Fibroblast of skin of left biceps (primary cell): Measurements from ENCODE around the gene AKR1A1.
"Not testable (repeated sequence)": the region's sequence is repeated elsewhere in the genome, so short reads cannot be mapped to it uniquely, and the experiment has no call there.

Source experiments
- DNase-seq, 2 experiments: peaks; one replicate each; pipeline ENCODE4 v3.0.0-alpha.2; 2013; ENCODE audit warnings: low read depth in 2 of 2

The AKR1A1 gene

GRCh38 chr1:45550401-45551351 lies at the start of gene AKR1A1:
TSS of gene AKR1A1 (plus strand) at chr1:45550826. CDS start at chr1:45561795, 10,969 bp downstream.
- peak; percentile 59 for DNase-seq

DNA sequence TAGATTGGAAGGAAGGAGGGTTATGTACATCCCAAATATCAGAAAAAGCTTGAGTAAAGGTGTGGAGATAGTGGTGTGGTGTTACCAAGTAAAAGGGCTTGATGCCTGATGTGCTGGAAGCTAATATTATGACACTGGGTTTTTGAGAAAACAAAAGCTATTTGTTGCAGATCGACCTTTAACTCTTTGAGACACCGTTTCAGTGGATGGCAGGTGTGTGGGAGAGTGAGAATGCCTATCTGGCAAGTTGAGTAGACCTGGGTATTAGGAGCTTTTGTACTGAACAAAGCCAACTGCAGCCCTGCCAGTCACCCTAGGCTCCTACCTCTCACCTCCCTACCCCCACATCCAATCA lies 49.1 kb upstream of the AKR1A1 start:
- no peak for DNase-seq

DNA sequence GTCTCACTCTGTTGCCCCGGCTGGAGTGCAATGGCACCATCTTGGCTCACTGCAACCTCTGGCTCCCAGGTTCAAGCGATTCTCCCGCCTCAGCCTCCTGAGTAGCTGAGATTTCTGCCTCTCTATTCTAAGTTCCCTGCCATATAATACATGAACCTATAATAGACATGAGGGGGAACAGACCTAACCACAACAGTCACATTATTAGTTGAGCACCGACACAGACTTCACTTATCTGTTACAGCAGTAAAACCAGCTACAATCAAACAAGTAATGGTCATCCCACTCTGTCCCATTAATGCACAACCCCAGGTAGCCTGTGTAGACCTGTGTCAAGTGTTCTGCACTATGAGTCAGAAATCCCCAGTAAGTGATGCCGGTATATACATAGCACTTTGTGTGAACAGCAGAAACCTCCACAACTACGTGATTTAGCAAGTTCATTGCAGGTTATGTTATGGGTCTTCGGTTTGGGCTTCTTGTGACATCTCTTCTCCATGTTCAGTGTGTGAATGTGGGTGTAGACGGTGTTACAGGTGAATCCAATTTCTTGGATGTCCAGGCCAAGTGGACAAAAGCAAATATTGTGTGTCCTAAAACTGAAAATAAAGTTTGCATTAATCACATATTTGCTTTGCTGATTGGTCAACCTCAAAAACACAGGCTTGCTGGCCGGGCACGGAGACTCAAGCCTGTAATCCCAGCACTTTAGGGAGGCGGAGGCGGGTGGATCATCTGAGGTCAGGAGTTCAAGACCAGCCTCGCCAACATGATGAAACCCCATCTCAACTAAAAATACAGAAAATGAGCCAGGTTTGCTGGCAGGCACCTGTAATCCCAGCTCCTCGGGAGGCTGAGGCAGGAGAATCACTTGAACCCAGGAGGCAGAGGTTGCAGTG lies 46.9 kb upstream of the AKR1A1 start:
- DNase-seq = no peak

DNA sequence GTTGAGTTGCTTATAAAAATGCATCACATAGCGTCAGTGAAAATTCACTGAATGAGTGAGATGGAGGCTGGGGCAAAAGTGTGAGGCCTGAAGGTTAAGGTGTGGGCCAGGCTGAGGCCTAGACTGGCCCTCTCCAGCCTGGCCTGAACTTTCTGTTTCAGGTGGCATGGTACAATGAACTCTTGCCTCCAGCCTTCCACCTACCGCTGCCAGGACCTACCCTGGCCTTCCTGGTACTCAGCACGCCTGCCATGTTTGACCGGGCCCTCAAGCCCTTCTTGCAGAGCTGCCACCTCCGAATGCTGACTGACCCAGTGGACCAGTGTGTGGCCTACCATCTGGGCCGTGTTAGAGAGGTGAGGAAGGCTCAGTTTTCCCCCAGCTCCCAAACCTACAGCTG lies 43.4 kb upstream of the AKR1A1 start:
- DNase-seq = no peak

DNA sequence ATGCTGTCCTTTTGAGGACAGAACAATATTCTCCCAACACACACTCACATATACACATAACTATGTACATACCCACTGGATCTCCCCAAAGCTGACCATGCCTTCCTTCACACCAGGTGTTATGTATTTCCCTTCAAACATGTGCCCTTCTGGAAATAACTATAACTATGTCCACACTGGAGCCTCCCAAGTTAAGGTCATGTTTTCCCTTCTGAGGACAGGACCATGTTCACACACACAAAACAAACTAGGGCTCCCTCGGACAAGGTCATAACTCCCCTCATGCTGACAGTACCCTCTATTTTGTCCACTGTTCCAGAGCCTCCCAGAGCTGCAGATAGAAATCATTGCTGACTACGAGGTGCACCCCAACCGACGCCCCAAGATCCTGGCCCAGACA lies 42.7 kb upstream of the AKR1A1 start:
- DNase-seq = no peak

DNA sequence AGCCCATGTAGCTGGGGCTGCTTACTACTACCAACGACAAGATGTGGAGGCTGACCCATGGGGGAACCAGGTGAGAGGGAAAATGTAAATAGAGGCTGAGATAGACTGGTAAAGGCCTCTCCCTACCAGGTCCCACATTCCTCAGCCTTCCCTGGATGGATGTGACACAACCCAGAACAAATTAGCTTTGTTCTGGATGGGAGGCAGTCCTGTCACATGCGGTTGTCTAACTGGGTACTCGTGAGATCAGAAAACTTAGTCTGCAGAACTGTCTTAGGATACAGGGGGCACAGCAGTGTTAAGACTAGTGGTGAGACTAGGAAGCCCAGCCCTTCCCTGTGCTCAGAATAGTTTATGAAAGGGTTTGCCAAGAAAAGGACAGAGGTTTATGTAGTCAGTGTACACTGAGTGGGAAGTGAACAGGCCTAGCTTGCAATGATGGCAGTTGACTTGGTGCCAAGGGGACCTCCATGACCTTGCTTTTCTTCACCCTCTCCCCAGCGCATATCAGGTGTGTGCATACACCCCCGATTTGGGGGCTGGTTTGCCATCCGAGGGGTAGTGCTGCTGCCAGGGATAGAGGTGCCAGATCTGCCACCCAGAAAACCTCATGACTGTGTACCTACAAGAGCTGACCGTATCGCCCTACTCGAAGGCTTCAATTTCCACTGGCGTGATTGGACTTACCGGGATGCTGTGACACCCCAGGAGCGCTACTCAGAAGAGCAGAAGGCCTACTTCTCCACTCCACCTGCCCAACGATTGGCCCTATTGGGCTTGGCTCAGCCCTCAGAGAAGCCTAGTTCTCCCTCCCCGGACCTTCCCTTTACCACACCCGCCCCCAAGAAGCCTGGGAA lies 42.1 kb upstream of the AKR1A1 start:
- no peak for DNase-seq

DNA sequence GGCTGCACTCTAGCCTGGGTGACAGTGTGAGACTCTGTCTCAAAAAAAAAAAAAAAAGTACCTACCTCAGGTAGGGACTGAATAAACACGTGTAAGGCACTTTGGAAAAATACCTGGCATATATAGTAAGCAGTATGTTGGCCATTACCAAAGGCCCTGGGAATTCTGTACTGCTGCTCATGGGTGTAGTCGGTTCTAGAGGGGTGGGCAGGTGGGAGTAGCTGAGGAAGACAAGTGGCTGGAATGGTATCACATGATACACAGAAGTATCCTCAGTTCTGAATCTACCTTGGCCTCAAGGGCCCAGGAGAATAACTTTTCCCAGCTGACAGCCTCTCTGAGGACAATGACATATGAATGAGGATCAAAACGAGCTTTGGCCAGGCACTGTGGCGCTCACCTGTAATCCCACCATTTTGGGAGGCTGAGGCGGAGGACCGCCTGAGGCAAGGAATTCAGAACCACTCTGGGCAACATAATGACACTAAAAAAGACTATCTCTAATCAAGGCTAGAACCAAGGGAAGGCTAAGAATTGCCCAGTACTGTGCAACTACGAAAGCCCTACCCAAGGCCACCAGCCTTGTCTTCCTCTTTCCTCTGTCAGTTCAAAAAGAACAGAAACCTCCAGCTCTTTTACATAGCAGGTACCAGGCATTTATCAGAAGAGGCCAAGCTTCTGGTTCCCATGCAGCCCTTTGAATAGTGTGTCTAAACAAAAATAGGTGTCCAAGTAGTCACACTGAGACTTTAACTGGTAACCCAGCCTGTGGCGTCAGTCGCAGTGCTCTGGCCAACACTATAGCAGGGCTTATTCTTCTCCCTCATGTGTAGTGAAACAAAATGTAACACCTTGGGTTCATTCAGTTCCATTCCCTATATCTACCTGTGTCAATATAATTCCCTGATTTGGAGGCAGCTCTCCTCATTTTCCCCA lies 40.3 kb upstream of the AKR1A1 start:
- no peak for DNase-seq

- DNase-seq = no peak
Observed at GRCh38 chr1:45510972-45511527, 39.6 kb upstream of the AKR1A1 start.

DNA sequence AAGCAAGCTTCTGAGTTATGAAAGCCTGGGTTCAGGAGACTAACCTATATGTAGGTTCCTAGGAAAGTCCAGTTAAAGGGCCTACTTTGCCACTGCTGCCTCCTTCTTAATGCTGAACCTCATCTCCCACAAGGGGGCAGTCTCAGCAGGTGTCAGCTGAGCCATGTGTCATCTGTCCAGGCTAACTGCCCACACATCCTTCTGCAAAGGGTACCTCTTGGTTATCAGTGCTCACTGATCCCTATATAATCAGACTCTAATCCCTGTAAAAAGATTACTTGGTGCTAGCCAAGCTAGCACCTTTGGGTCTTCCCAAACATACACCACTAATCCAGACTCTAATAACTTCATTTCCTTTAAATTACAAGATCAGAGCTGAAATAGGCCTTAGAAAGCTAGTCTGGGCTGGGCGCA lies 38.0 kb upstream of the AKR1A1 start:
- DNase-seq = no peak

DNA sequence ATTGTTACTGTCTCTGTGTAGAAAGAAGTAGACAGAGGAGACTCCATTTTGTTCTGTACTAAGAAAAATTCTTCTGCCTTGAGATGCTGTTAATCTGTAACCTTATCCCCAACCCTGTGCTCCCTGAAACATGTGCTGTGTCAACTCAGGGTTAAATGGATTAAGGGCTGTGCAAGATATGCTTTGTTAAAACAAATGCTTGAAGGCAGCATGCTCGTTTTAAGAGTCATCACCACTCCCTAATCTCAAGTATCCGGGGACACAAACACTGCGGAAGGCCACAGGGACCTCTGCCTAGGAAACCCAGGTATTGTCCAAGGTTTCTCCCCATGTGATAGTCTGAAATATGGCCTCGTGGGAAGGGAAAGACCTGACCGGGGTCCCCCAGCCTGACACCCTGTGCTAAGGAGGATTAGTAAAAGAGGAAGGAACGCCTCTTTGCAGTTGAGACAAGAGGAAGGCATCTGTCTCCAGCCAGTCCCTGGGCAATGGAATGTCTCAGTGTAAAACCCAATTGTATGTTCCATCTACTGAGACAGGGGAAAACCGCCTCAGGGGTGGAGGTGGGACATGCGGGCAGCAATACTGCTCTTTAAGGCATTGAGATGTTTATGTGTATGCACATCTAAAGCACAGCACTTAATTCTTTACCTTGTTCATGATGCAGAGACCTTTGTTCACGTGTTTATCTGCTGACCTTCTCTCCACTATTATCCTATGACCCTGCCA lies 36.9 kb upstream of the AKR1A1 start:
- not testable (repeated sequence) for DNase-seq

- DNase-seq = no peak
Observed at GRCh38 chr1:45516036-45516435, 34.6 kb upstream of the AKR1A1 start.

DNA sequence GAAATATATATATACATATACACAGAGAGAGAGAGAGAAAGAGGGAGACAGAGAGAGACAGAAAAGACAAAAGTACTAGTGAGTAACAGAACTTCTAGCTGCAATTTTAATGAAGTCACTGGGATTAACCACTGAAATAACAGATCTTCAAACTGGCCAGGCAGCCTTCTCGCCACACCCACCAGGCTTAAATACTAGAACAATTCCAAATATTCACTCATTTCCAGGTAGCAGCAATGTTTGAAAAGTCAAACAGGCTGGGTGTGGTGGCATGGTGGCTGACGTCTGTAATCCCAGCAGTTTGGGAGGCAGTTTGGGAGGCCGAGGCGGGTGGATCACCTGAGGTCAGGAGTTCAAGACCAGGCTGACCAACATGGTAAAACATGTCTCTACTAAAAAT lies 34.2 kb upstream of the AKR1A1 start:
- no peak for DNase-seq

DNA sequence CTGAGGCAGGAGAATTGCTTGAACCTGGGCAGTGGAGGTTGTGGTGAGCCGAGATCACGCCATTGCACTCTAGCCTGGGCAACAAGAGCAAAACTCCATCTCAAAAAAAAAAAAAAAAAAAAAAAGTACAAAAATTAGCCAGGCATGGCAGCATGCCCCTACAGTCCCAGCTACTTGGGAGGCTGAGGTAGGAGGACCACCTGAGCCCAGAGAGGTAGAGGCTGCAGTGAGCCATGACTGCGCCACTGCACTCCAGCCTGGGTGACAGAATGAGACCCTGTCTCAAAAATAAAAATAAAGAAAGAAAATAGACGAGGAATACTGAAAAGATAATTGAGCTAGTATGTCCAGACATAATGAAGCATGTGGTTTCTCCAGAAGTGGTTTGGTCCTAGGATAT lies 32.3 kb upstream of the AKR1A1 start:
- not testable (repeated sequence) for DNase-seq

DNA sequence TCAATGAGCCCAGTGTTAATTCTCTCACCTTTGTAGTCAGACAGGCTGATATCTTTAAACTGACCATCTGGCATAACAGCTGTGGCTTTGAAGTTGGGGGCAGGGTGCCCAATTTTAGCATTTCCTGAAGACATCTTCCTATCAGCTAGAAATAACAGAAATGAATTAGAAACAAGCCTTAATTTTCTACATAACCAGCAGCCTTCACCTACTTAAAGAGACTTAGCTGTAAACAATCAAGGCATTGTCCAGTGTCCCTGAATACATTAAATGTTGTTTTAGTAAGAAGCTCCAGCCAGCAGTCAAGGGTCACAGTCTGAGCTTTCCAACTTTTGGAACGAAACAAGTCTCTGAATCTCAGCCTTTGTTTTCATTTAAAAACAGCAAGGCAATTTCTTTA lies 31.7 kb upstream of the AKR1A1 start:
- DNase-seq = no peak

DNA sequence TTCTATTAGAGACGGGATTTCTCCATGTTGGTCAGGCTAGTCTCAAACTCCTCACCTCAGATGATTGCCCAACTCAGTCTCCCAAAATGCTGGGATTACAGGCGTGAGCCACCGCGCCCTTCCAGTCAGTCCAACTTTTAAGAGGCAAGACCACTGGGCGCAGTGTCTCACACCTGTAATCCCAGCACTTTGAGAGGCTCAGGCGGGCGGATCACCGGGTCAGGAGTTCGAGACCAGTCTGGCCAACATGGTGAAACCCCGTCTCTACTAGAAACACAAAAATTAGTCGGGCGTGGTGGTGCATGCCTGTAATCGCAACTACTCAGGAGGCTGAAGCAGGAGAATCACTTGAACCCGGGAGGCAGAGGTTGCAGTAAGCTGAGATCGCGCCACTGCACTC lies 30.9 kb upstream of the AKR1A1 start:
- not testable (repeated sequence) for DNase-seq

DNA sequence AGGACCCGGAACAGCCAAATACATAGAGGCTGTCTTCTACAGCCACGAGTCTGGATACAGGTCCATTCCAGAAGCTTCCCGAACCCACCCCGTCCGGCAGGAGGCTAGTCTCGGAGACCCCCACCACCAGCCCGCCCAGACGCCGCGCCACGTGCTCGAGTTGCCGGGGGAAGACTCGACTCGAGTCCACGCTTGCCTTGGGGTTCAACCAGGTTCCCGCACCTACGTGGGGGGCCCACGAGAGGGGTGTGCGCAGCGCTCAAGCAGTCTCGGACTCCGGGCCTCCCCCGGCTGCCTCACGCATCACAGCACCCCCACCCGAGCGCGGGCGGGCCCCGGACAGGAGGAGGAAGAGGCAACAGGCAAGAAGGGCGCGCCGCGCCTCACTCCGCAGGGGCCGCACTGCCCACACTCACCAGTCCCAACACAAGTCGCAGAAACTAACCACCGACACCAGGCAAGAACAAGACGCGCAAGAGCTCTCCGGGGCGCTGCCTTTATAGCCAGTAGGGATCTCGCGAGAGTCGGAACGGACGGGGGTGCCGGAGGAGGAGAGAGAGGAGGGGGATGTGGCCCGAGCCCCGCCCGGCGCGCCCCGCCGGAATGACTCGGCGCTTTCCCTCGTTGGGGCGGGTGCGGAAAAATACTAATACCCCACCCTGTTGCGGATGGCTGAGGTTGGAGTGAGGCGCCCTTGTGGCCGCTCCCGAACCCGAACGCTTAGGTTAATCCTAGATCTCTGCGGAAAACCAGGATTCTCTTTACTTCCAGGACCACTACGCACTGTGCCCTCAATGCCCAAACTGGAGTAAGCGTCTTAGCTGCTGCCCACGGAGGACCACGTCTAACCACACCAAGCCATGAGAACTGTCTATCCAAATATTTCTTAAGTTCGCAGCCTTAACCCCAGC lies 29.0 kb upstream of the AKR1A1 start, which contains the start of gene PRDX1:
TSS of gene PRDX1 (minus strand) at position 472 of the 911 bp plus-strand sequence. CDS start 2,841 bp downstream, outside the sequence.
- DNase-seq = peak; percentile 93

DNA sequence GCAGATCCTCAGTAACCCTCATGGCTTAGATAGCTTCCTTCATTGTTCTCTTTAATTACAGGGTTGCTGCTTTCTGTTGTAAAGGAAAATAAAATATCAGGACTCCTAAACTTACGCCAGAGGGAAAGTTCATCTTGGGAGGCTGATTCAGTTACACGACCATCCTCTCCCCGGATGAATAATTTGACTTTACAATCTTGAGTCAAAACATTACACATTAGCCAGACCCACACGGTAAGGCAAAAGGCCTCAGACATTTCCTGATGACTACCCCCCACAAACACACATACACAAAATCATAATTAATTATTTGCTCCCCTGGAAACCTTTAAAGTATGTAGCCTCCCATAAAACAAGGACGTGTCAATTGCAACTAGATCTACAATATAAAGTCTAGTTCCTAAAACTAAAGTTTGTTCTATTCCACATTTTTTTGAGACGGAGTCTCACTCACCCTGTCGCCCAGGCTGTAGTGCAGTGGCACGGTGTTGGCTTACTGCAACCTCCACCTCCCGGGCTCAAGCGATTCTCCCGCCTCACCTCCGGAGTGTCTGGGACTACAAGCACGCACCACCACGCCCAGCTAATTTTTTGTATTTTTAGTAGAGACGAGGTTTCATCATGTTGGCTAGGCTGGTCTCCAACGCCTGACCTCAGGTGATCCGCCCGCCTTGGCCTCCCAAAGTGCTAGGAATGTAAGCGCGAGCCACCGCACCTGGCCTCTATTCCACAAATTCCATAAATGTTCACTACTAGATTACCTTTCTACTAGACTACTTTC lies 28.1 kb upstream of the AKR1A1 start:
- DNase-seq = no peak
